ENCODE results near the gene FBXO34.

Gene FBXO34

DNA sequence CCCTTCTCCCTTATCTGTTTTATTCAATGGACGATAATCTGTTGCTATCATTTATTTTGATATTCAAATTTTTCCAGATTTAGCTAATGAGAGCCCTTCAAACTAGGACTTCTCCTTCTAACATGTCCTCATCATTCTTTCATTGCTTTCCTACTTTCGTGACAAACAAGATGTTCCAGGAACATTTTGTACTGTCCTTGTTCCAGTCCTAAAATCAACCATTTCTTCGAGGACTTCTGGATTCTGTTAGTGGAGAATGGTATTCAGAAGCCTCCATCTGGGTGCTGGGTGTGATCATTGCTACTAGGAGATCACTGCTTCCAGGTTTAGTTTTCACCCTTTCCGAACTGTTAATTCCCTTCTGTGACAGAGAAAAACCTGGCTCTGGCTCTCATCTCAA, 29.5 kb upstream of the FBXO34 start:
- H3K9me3 ChIP-seq (replicated peaks in 1 of 11) = no peaks in the 10 kb centered on the region
- peaks cover 0 to 24% (median 10%) of the 10 kb centered on the region in 10 experiments; a peak in 14 of 20 replicates for H3K4me1 ChIP-seq
- no peaks in the 10 kb centered on the region for H3K27me3 ChIP-seq
- no peak overlapping the region for H3K9ac ChIP-seq
- H3K36me3 ChIP-seq = no peaks in the 10 kb centered on the region
- no peak overlapping the region for H3K4me2 ChIP-seq
- no peak overlapping the region for H3K27ac ChIP-seq
- no peaks in the 10 kb centered on the region for H4K20me1 ChIP-seq
- no peak overlapping the region for H3K4me3 ChIP-seq
- no peak for TF ChIP-seq Cebpa-rat (IDR thresholded peaks at IDR 0.05)

DNA sequence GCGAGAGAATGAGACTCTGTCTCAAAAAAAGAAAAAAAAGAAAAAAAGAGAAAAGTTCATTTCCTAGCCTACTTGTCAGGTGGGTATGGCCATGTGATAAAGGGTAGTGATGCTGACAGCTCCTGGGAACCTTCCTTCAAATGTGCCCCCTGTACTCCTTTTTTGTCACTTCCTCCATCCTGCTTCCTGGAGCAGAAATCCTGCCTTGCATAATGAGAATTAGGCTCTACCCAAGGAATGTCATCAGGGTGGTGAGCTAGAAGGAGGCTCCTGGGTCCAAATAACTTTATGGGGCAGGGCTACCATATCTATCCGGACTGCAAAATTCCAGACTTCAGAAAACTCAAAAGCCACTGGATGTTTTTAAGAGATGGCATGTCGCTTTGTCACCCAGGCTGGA, 27.8 kb upstream of the FBXO34 start:
- no peaks in the 10 kb centered on the region for H3K9me3 ChIP-seq (replicated peaks in 1 of 11)
- H3K4me3 ChIP-seq = no peak overlapping the region
- no peak for TF ChIP-seq Cebpa-rat (IDR thresholded peaks at IDR 0.05)
- H3K27ac ChIP-seq = no peak overlapping the region
- H3K36me3 ChIP-seq = no peaks in the 10 kb centered on the region
- peak overlapping the region in 9 of 11 experiments; percentile 3 to 57 (median 35); a peak in 12 of 22 replicates for H3K4me2 ChIP-seq
- H4K20me1 ChIP-seq = no peaks in the 10 kb centered on the region
- peaks cover 0 to 13% (median 9%) of the 10 kb centered on the region in 10 experiments; a peak in 14 of 20 replicates for H3K4me1 ChIP-seq
- H3K27me3 ChIP-seq = no peaks in the 10 kb centered on the region
- no peak overlapping the region for H3K9ac ChIP-seq

DNA sequence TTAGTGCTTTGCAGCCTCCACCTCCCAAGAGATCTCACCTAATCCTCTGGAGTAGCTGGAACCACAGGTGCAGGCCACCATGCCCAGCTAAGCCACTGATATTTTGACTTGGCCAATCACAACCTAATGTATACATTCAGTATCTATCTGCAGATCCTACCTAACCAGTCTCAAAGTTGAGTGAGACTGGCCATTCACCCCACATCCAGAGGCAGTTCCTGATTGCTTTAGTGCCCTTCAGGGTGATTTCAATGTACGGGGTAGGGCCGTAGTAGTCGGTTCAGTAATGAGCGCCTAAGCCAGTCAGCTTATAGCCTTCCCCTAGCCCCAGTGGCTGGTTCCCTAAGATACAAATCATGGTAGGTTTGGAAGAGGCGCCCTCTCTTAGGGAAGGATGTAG, 27.4 kb upstream of the FBXO34 start:
- no peak for TF ChIP-seq Cebpa-rat (IDR thresholded peaks at IDR 0.05)

DNA sequence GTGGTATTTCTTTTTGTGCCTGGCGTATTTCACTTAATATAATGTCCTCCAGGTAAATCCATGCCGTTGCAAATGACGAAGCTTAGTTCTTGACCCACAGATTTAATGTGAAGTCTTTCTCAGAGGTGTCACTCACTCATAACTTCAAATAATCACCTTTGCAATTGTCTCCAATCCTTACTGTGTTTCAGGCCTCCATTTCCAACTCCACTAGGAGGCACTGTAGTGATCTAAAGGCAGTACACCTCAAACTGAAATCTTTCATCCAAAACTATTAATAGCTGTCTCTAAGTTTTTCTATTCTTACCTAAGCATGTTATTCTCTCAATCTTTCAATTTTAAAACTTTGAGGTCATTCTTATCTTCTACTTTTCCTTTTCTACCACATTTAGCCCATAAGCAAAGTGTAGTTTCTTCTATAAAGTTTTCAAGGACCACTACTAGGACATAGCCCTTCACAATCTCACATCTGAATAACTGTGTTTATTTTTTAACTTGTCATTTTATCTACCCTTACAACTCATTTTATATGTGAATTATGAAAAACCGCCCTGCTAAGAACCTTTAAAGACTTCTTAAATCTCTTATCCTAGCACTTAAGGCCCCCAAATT, 25.5 kb upstream of the FBXO34 start:
- H3K27me3 ChIP-seq = no peaks in the 10 kb centered on the region
- no peak overlapping the region for H3K4me3 ChIP-seq
- H3K4me2 ChIP-seq = no peak overlapping the region
- no peaks in the 10 kb centered on the region for H3K9me3 ChIP-seq (replicated peaks in 1 of 11)
- TF ChIP-seq Cebpa-rat (IDR thresholded peaks at IDR 0.05) = no peak
- no peaks in the 10 kb centered on the region for H4K20me1 ChIP-seq
- no peaks in the 10 kb centered on the region for H3K36me3 ChIP-seq
- H3K27ac ChIP-seq = no peak overlapping the region
- H3K9ac ChIP-seq = no peak overlapping the region
- peaks cover 0 to 12% (median 8%) of the 10 kb centered on the region in 10 experiments; a peak in 11 of 20 replicates for H3K4me1 ChIP-seq

More for the DNA sequence above, 27.4 kb upstream of the FBXO34 start:
- no peak overlapping the region for H3K27ac ChIP-seq
- H3K9me3 ChIP-seq (replicated peaks in 1 of 11) = no peaks in the 10 kb centered on the region
- H3K36me3 ChIP-seq = no peaks in the 10 kb centered on the region
- H4K20me1 ChIP-seq = no peaks in the 10 kb centered on the region
- H3K4me1 ChIP-seq = peaks cover 0 to 12% (median 8%) of the 10 kb centered on the region in 10 experiments; a peak in 12 of 20 replicates
- no peak overlapping the region for H3K9ac ChIP-seq
- H3K4me3 ChIP-seq = no peak overlapping the region
- peak overlapping the region in 8 of 11 experiments; percentile 3 to 57 (median 37); a peak in 12 of 22 replicates for H3K4me2 ChIP-seq
- no peaks in the 10 kb centered on the region for H3K27me3 ChIP-seq

DNA sequence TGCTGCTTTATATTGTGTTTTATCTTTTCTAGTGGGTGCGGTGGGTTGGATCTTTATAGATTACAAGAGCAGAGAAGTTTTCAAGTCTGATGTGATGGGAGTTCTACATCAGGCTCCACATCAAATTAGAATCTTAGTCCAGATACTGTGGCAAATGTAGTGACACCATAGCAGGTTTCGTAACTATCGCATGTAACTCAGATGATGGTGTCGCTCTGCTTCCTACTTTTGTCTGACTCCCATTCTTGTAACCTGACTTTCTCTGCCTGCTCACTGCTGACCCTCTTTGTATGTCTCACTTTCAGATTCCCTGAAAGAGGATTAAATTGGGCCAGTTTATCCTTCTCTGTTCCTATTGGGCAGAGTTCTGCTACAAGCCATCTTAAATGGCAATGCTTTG, 22.8 kb upstream of the FBXO34 start:
- no peak overlapping the region for H3K4me2 ChIP-seq
- peaks cover 0 to 8% (median 5%) of the 10 kb centered on the region in 10 experiments; a peak in 11 of 20 replicates for H3K4me1 ChIP-seq
- no peak overlapping the region for H3K27ac ChIP-seq
- H3K9me3 ChIP-seq (replicated peaks in 1 of 11) = no peaks in the 10 kb centered on the region
- TF ChIP-seq Cebpa-rat (IDR thresholded peaks at IDR 0.05) = no peak
- no peaks in the 10 kb centered on the region for H3K27me3 ChIP-seq
- H3K9ac ChIP-seq = no peak overlapping the region
- no peaks in the 10 kb centered on the region for H3K36me3 ChIP-seq
- no peaks in the 10 kb centered on the region for H4K20me1 ChIP-seq
- H3K4me3 ChIP-seq = no peak overlapping the region

DNA sequence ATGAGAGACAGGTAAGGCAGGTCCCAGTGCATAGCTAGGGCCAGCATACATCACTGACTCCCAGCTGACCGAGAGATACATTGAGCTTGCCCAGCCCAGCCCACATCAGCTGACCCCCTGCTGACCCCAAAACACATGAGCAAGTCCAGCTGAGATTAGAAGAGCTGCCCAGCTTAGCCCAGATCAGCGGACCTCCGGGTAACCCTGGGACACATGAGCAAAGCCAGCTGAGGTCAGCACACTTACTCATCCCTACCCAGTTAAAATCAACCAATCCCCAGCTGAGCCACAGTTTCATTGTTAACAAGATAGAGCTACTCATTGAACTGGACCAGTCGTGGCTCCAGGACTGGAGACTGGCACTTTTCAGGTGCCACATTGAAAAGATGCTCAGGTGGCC, 21.8 kb upstream of the FBXO34 start:
- no peaks in the 10 kb centered on the region for H3K36me3 ChIP-seq
- no peaks in the 10 kb centered on the region for H3K27me3 ChIP-seq
- TF ChIP-seq Cebpa-rat (IDR thresholded peaks at IDR 0.05) = no peak
- H3K4me3 ChIP-seq = no peak overlapping the region
- no peaks in the 10 kb centered on the region for H4K20me1 ChIP-seq
- H3K9ac ChIP-seq = no peak overlapping the region
- H3K9me3 ChIP-seq (replicated peaks in 1 of 11) = no peaks in the 10 kb centered on the region
- no peaks in the 10 kb centered on the region for H3K4me1 ChIP-seq
- H3K27ac ChIP-seq = no peak overlapping the region
- H3K4me2 ChIP-seq = no peak overlapping the region

DNA sequence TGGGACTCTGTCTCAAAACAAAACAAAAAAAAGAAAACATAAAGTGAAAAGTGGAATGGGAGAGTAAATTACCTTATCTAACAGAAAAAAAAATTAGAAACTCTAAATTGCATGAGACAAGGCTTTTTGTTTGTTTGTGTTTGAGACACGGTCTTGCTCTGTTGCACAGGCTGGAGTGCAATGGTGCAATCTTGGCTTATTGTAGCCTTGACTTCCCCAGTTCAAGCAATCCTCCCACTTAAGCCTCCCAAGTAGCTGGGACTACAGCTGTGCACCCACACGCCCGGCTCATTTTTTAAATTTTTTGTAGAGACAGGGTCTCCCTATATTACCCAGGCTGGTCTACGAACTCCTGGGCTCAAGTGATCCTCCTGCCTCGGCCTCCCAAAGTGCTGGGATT, 17.9 kb upstream of the FBXO34 start:
- TF ChIP-seq Cebpa-rat (IDR thresholded peaks at IDR 0.05) = no peak
- Histone ChIP-seq H3K9me3 (replicated peaks in 1 of 11) (no peaks in the 10 kb centered on the region), H4K20me1 (no peaks in the 10 kb centered on the region), H3K36me3 (no peaks in the 10 kb centered on the region), H3K27ac (no peak overlapping the region), H3K27me3 (no peaks in the 10 kb centered on the region), H3K4me3 (no peak overlapping the region), H3K9ac (no peak overlapping the region), H3K4me2 (no peak overlapping the region), H3K4me1 (no peaks in the 10 kb centered on the region)

DNA sequence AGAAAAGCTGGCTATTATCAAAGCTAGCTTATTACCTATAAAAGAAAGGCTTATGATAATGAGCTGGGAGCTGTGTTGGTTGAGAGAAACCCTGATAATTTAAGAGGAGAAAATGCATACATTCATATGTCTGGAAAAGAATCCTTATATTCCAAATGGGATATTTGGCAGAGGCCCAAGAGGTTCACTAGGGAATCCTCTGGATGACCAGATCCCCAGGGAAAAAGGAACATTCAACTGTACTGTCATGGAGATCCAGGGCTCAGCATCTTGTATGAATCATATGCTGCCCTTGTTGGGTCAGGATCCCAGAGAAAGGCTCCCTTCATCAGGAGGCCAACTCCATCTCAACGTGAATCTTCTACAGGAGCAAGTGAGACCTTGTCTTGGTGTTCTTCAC, 16.6 kb upstream of the FBXO34 start:
- Histone ChIP-seq H3K4me3 (no peak overlapping the region), H3K36me3 (no peaks in the 10 kb centered on the region), H3K27me3 (no peaks in the 10 kb centered on the region), H4K20me1 (no peaks in the 10 kb centered on the region), H3K27ac (no peak overlapping the region), H3K9ac (no peak overlapping the region), H3K9me3 (replicated peaks in 1 of 11) (no peaks in the 10 kb centered on the region), H3K4me1 (no peaks in the 10 kb centered on the region), H3K4me2 (no peak overlapping the region)
- no peak for TF ChIP-seq Cebpa-rat (IDR thresholded peaks at IDR 0.05)

DNA sequence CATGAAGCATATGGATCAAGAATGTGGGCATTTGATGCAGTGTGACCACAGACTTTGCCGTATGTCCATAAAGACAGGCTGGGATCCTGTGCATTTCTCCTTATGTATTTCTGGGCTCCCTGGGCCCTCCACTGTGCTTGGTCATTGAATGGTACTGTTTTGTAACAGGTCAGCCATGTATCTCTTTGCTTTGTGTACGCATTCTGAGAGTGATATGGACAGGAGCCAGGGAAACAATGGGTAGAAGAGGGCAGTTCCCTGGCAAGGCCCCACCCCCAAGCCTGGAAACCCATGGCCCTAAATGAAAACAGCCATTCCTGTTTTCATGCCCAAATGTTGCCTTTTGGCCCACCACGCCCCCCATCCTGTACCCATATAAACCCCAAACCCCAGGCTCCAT, 15.2 kb upstream of the FBXO34 start:
- H3K27ac ChIP-seq = no peak overlapping the region
- no peaks in the 10 kb centered on the region for H3K4me1 ChIP-seq
- no peaks in the 10 kb centered on the region for H3K27me3 ChIP-seq
- H3K9me3 ChIP-seq (replicated peaks in 1 of 11) = no peaks in the 10 kb centered on the region
- no peak overlapping the region for H3K4me2 ChIP-seq
- H3K36me3 ChIP-seq = no peaks in the 10 kb centered on the region
- no peak overlapping the region for H3K9ac ChIP-seq
- H4K20me1 ChIP-seq = no peaks in the 10 kb centered on the region
- TF ChIP-seq Cebpa-rat (IDR thresholded peaks at IDR 0.05) = no peak
- no peak overlapping the region for H3K4me3 ChIP-seq

DNA sequence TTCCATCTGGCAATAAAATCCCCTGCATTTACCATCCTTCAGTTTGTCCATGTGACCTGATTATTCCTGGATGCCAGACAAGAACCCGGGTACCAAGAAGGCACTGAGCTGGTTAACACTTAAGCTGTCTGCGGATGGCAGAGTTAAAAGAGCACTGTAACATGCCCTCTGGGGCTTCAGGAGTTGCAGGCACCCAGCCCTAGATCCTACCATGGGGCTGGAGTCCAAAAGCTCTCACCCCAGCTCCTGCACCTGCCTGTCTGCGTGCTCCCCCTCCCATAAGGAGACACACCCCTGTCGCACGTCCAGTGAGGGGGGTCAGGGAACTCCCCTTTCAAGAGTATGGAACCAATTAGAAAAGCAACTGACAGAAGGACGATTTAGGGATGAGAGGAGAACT, 14.6 kb upstream of the FBXO34 start:
- no peaks in the 10 kb centered on the region for H3K36me3 ChIP-seq
- no peaks in the 10 kb centered on the region for H3K4me1 ChIP-seq
- H3K9ac ChIP-seq = no peak overlapping the region
- H4K20me1 ChIP-seq = no peaks in the 10 kb centered on the region
- H3K27me3 ChIP-seq = no peaks in the 10 kb centered on the region
- no peak overlapping the region for H3K4me3 ChIP-seq
- H3K9me3 ChIP-seq (replicated peaks in 1 of 11) = no peaks in the 10 kb centered on the region
- TF ChIP-seq Cebpa-rat (IDR thresholded peaks at IDR 0.05) = no peak
- H3K27ac ChIP-seq = no peak overlapping the region
- H3K4me2 ChIP-seq = no peak overlapping the region
